A549 (cell line): ENCODE data around the gene DAB2IP.

Experiments
- HDAC2 ChIP-seq: fragments of 200-600 bp; sonication (generic); IDR thresholded peaks from 2 replicates; pipeline ENCODE4 v1.6.1; 2016
- RFX5 ChIP-seq: fragments of 450-650 bp; IDR thresholded peaks from 2 replicates; pipeline ENCODE4 v1.7.1; 2014; ENCODE audit warnings: antibody characterized with exemption, mild to moderate bottlenecking, moderate library complexity
- TF ChIP-seq, protein P1 (sequence below): fragments of >200 bp; sonication (Bioruptor Twin); formaldehyde crosslinking; IDR thresholded peaks from 3 replicates; pipeline ENCODE4 v1.5.1; 2016

- TF ChIP-seq HDAC2 (no peak), RFX5 (no peak)
- TF ChIP-seq, protein P1, sequence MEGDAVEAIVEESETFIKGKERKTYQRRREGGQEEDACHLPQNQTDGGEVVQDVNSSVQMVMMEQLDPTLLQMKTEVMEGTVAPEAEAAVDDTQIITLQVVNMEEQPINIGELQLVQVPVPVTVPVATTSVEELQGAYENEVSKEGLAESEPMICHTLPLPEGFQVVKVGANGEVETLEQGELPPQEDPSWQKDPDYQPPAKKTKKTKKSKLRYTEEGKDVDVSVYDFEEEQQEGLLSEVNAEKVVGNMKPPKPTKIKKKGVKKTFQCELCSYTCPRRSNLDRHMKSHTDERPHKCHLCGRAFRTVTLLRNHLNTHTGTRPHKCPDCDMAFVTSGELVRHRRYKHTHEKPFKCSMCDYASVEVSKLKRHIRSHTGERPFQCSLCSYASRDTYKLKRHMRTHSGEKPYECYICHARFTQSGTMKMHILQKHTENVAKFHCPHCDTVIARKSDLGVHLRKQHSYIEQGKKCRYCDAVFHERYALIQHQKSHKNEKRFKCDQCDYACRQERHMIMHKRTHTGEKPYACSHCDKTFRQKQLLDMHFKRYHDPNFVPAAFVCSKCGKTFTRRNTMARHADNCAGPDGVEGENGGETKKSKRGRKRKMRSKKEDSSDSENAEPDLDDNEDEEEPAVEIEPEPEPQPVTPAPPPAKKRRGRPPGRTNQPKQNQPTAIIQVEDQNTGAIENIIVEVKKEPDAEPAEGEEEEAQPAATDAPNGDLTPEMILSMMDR: no peak
These were observed 10.8 kb upstream of the DAB2IP start for GRCh38 chr9:121640491-121641223.
